ENCODE measurements around the gene AXDND1.
"Not testable (repeated sequence)": the region's sequence is repeated elsewhere in the genome, so short reads cannot be mapped to it uniquely, and the experiment has no call there.

The AXDND1 gene, protein sequence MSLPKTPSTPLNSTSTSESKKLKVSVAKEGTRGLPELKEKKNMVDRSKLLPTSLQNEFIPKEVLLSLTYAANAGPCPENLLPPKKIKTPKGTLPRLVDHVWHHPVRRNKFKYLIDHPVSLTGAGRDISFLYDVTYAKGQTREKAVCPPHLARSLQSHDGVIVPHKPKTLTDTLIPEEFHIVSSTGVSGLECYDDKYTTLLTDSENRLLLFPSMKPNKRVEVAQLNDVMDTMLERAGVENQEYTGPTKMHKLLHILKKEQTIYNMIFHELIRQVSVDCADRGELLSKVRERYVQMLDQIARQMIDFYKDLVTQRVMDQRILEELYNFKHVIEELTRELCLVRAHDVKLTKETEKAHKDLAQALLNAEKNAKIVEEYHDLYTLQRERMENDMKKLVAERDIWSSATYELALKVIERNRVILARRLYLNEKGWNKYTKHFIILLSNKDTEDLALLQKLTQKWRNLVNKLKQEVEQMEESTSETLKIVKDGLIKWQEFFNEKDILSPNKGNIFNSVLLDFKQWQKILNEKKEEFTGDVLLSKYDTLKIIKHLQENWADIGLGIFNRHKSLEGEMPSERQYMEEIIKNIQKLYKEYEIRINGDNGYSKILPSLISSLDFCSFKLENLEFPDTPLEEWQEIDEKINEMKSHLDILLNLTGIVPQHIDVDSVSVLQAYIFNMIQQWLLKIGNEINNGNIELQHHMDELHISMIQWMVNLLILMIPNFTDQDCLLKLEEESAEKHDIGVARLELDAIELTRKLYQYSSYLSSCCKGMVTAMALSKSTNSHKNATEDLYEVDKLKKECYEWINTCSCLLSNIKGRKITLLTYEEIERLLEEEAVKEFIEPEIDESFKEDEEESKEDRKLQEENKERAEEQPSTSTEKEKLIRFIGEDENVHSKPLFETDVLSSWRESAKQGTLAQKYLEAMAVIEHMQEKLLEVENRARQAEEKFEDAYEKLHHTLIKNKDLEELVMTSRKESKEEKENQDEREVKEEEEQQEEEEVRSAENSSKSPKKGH

DNA sequence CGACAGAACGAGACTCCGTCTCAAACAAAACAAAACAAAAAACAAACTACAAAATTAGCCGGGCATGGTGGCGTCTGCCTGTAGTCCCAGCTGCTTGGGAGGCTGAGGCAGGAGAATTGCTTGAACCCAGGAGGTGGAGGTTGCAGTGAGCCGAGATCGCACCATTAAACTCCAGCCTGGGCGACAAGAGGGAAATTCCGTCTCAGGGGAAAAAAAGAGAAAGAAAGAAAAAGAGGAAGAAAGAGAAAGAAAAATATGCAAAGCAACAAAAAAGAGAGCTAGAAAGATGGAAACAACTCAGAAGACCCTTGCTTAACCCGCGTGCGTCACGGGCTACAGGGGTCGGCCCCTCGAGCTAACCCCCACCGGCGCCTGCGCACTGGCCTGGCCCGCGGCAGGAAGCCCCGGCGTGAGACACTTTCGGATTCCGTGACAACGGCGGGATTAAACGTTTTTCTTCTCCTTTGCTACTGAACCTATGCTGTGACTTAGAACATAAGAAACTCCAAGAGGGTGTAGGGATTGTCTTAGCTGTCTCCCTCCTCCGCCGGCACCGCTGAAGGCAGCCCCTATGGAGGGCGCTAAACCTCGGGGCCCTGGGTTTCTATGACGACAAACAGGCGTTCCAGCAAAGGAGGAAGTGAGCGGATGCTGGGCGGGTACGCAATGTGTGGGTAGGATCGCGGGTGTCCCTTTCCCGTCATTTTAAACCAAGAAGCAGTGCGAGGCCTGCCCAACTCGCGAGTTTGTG, at the start of gene AXDND1:
Gene AXDND1 (plus strand): TSS at position 630 of the 751 bp plus-strand sequence. CDS start 539 bp downstream, outside the sequence.
- peak; percentile 79 to 80 (median 80) for DNase-seq (ENCODE audit: low read depth in 3 of 3)

DNA sequence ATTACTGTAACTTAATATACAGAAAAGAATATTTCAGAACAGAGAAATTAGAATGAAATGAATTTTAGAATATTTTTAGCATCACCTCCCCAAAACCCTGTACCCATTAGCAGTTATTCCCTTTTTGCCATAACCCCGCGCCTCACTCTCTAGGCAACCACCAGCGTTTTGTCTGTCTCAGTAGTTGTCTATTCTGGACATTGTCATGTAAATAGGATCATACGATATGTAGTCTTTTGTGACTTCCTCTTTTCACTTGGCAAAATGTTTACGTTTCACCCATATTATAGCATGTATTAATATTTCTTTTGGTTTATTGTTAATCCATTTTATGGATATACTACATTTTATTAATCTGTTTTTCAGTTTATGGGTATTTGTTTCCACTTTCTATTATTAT, 47.3 kb upstream of the AXDND1 start:
- no peak for DNase-seq (ENCODE audit: low read depth in 3 of 3)

DNA sequence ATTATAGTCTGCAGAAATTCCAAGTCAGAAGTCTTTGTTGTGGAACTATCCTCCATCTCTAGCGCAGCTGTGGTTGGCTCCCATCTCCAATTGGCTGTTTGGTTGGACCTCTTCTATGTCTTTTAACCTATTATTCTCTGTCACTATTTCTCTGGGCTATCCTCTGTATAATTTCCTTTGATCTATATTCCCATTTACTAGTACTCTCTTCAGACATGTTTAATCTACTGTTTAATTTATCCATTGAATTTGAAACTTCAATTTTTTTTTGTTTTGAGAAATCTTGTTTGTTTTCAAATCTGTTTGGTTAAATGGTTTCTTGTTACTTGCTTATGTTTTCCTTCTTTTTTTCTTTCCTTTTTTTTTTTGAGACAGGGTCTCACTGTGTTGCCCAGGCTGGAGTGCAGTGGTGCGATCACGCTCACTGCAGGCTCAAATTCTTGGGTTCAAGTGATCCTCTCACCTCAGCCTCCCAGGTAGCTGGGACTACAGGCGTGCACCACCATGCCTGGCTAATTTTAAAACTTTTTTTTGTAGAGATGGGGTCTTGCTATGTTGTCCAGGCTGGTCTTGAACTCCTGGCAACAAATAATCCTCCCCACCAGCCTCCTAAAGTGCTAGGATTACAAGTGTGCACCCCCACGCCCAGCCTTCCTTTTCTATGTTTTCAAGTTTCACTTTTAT, 44.1 kb upstream of the AXDND1 start:
- DNase-seq (ENCODE audit: low read depth in 3 of 3), result no peak

GRCh38 chr1:179322557-179322956, 43.2 kb upstream of the AXDND1 start:
- DNase-seq (ENCODE audit: low read depth in 3 of 3), result no peak

DNA sequence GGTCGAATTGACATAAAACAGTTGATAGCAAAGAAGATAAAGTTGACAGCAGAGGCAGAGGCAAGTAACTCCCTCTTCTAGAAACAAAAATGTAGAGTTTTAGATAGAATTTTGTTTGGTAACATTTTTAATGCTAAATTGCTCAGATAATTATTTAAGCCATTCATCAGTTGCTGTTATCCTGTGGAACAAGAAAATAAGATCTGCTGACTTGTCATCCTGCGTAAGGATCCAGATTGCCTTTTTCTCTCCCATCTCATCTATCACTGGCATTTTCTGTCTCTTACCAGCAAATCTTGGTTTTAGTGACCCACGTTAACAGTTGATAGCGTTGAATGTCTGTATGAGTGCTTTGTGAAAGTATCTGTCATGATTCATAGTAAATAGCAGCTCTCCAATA, 42.3 kb upstream of the AXDND1 start:
- DNase-seq (ENCODE audit: low read depth in 3 of 3), result no peak

- DNase-seq (ENCODE audit: low read depth in 3 of 3), result no peak
Measured at GRCh38 chr1:179325836-179326235, 39.9 kb upstream of the AXDND1 start.

DNA sequence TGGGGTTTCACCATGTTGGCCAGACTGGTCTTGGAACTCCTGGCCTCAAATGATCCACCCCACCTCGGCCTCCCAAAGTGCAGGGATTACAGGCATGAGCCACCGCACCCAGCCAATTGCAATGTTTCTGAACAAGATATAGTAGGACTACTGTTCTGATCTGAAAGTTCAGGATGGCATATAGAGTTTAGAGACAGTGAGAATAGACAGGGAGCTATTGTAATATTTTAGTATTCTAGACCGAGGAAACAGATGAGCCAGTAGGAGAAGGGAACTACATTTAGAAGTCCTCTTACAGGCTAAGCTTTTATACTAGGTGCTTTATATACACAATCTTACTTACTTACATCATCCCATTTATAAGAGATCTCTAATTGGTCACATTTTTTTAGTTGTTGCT, 39.0 kb upstream of the AXDND1 start:
- DNase-seq (ENCODE audit: low read depth in 3 of 3), result no peak

DNA sequence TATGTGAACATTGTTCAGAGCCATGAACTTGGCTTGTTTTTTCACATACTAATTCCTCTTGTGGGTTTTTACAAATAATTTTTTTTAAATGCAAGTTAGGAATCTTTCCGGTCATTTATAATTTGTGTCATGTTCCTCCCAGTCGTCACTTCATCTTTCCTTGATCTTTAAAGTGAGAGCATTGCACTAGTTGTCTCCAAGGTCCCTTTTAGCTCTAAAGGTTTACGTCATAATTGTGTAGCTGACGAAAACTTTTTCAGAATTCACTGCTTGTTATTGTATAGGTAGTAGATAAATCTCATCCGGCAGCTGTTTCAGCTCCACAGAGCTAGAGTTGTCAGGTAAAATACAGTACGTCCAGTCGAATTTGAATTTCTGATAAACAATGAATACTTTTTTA, 38.6 kb upstream of the AXDND1 start:
- no peak for DNase-seq (ENCODE audit: low read depth in 3 of 3)

DNA sequence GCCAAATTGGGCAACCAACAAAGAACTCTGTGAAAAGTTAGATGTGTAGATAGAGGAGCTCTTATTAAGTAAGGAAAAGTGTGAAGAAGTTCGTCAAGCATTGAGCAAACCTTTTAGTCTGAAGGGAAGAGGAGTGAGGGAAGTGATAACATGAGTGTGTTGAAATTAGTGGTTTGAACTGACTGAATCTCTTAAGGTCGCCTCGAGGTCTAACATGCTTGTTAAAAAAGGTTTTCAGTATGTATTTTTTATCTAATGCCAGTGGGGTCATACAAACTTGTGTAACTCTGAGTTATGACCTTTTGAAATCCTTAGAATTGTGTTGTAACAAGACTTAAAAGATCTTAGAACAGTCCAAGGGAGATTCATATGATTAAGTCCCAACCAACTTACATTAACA, 38.1 kb upstream of the AXDND1 start:
- DNase-seq (ENCODE audit: low read depth in 3 of 3), result no peak

DNA sequence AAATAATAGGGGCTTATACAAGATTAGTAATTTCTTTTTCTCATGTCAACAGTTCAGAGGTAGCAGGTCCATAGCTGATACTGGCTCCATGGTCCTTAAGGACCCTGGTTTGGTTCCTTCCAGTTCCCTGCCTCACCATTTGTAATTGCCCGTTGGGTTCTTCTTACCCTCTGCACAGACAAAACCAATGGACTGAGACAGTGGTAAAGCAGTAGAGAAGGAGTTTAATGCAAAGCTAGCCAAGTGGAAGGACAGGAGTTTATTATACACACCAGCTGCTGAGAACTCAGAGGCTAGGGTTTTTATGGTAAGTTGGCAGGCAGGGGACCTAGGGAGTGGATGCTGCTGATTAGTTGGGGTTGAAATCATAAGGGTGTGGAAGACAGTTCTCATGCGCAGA, 35.9 kb upstream of the AXDND1 start:
- DNase-seq (ENCODE audit: low read depth in 3 of 3), result no peak

DNA sequence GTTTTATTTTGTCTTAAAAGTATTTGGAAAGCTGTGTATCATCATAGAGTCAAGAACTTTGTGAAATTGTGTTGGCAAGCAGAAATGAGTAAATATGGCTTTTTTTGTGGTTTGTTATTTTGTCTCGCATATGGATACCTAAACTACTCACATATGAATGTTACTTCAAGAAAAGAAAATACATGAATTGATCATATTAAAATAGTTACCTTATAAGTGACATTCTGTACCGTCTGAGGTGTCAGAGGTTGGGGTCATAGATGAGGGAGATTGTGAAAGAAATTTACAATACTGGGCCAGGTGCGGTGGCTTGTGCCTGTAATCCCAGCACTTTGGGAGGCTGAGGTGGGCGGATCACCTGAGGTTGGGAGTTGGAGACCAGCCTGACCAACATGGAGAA, 31.3 kb upstream of the AXDND1 start:
- DNase-seq (ENCODE audit: low read depth in 3 of 3), result no peak

DNA sequence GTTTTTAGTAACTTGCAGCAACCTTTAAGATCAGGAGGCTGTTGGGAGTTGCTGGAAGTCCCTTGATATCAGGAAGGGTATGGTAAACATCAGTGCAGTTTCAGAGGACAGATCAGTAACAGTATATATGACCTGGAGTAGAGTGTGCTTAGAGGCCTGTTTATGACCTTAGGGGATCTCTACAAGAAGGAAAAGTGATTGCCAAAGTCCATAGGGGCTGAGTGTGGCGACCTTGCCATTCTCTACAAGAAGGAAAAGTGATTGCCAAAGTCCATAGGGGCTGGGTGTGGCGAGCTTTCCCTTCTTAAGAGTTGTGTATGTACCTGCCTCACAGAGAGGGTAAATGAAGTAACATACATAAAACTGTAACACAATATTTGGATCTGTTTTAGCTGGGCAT, 28.5 kb upstream of the AXDND1 start:
- DNase-seq (ENCODE audit: low read depth in 3 of 3), result no peak

DNA sequence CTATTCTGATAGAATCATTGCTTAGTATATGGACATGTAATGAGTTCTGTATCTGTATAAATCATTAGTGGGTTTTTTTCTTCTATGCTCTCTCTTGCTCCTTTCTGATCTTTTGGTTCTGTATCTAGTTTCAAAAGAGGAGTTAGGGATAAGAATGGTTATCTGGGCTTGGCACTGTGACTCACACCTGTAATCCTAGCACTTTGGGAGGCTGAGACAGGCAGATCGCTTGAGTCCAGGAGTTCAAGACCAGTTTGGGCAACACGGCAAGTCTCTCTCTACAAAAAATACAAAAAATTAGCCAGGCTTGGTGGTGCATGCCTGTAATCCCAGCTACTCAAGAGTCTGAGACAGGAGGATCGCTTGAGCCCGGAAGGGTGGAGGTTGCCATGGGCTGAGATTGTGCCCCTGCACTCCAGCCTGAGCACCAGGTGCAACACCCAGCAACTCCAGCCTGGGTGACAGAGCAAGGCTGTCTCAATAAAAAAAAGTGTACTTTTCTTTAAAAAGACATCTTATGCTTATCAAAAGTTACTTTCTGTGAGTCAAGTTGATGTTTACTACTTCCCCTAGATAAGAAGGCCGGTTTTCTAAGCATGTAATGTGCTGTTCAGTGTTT, 27.7 kb upstream of the AXDND1 start:
- no peak for DNase-seq (ENCODE audit: low read depth in 3 of 3)

GRCh38 chr1:179340918-179341317, 24.9 kb upstream of the AXDND1 start:
- no peak for DNase-seq (ENCODE audit: low read depth in 3 of 3)

DNA sequence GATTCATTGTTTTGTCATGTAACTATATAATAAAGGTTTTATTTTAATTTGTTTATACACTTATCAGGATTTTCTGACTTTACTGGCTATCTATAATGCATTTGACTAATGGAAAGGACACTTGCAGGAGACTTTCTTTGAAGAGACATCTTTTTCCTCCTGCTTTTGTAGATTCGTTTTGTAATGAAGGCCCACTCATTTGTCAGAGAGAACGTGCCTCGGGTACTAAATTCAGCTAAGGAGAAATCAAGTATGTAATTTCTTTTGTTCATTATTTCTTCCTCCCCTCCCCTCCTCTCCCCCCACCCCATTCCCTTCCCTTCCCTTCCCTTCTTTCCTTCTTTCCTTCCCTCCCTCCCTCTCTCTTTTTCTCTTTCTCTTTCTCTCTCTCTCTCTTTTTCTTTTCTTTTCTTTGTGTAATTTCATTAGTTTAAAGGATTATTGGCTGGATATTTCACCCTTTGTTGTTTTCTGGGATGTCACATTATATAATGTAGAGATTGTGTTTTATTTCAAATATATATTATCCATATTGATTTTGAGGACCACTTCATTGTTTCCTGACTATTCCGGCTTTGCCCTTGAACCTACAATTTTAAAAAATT, 23.7 kb upstream of the AXDND1 start:
- DNase-seq (ENCODE audit: low read depth in 3 of 3), result no peak

DNA sequence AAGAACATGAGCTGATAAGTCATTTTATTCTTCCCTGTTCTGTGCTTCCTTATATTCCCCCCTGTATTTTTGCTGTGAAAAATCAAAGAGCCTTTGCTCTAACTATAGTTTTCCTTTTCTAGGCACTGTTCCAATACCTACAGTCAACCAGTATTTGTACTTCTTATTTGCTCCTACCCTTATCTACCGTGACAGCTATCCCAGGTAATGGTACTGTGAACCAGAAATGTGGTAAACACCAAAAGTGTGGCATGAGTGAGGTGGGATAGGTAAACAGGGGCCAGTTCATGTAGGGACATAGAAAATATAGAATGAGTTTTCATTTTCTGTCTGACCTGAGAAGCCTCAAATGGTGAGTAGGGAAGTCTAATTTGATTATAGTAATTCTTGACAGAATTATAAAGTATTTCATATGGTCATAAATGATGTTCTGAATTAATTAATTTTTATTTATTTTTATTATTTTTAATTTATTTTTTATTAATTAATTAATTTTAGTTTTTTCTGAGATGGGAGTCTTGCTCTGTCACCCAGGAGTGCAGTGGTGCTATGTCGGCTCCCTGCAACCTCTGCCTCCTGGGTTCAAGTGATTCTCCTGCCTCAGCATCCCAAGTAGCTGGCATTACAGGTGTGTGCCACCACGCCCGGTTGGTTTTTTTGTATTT, 22.9 kb upstream of the AXDND1 start:
- DNase-seq (ENCODE audit: low read depth in 3 of 3), result no peak

DNA sequence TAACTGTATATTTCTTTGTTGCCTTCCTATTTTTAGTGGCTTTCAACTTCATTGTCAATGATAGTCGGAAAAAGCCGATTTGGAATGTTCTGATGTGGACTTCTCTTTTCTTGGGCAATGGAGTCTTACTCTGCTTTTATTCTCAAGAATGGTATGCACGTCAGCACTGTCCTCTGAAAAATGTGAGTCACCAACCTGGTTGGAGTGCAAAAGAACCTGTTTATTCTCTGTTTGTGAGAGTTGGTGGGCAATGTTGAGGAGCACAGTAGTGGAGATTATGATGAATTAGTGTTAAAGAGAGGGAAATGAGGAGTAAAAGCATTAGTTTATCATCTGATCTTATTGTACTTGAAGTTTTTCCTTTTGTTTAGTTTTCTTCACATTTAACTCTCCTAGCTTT, 14.5 kb upstream of the AXDND1 start:
- DNase-seq (ENCODE audit: low read depth in 3 of 3), result no peak

GRCh38 chr1:179352236-179352635, 13.5 kb upstream of the AXDND1 start:
- no peak for DNase-seq (ENCODE audit: low read depth in 3 of 3)

DNA sequence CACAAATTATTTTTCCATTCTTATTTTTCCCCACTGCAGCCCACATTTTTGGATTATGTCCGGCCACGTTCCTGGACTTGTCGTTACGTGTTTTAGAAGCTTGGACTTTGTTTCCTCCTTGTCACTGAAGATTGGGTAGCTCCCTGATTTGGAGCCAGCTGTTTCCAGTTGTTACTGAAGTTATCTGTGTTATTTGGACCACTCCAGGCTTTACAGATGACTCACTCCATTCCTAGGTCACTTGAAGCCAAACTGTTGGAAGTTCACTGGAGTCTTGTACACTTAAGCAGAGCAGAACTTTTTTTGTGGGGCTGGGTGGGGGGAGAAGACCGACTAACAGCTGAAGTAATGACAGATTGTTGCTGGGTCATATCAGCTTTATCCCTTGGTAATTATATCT, 12.2 kb upstream of the AXDND1 start:
- DNase-seq (ENCODE audit: low read depth in 3 of 3), result no peak

DNA sequence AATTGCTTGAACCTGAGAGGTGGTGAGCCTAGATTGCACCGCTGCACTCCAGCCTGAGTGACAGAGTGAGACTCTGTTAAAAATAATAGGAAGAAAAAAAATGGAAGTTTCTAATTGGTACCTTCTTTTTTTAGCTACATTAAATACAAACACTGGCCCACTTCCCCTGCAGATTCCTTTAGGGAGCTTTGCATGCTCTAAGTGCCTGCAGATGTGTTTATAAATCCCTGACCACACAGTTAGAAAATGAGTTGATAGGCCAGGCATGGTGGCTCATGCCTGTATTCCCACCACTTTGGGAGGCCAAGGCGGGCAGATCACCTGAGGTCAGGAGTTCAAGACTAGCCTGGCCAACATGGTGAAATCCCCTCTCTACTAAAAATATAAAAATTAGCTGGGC, 4.1 kb upstream of the AXDND1 start:
- not testable (repeated sequence) for DNase-seq (ENCODE audit: low read depth in 3 of 3)
